NCI-H2029 treated with DMSO at 0.1 percent for 48 hours (cell line): ENCODE results near the gene SYPL1.

Experiments
- DNase-seq: peaks from one replicate; lab custom pipeline; 2025; lab: John Stamatoyannopoulos, UW

Gene SYPL1

DNA sequence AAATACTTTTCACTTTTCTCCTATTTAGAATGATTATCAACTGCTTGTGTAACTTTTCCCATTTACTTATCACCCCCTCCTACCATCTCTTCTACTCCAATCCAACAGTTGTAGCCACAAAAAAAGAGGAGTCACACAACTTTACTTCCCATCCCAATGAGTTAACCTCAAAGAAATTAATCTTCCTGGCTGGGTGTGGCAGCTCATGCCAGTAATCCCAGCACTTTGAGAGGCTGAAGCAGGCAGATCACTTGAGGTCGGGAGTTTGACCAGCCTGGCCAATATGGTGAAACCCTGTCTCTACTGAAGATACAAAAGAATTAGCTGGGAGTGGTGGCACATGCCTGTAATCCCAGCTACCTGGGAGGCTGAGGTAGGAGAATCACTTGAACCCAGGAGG is 19.9 kb downstream of the SYPL1 start:
- no peak for DNase-seq

GRCh38 chr7:106089647-106090046 is 22.5 kb downstream of the SYPL1 start:
- DNase-seq: no peak

- no peak for DNase-seq
These were observed 24.1 kb downstream of the SYPL1 start for GRCh38 chr7:106088014-106088413.

DNA sequence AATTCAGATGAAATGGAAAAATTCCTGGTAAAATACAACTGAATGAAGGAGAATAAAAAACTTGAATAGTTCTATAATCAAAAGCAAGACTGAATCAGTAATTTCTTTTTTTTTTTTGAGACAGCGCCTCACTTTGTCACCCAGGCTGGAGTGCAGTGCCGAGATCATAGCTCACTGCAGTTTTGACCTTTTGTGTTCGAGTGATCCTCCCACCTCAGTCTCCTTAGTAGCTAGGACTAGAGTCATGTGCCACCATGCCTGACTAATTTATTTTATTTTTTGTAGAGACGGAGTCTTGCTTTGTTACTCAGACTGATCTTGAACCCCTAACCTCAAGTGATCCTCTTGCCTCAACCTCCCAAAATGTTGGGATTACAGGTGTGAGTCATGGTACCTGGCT is 26.1 kb downstream of the SYPL1 start:
- DNase-seq: no peak

DNA sequence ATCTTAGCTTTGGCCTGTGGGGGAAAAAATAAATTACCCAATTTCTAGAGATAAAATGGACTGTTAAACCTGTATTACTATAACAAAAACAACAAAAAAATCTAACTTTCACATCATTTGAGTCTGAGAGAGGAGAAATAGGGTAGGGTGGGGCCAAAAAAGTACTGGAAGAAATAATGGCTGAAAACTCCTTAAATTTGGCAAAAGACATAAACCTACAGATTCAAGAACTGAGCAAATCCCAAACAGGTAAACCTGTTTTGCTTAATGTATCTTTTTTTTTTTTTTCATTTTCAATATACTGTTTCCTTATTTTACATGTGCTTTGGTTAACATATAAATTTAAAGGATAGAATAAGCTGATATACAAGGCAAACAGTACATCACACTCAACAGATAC is 27.1 kb downstream of the SYPL1 start:
- DNase-seq: no peak

DNA sequence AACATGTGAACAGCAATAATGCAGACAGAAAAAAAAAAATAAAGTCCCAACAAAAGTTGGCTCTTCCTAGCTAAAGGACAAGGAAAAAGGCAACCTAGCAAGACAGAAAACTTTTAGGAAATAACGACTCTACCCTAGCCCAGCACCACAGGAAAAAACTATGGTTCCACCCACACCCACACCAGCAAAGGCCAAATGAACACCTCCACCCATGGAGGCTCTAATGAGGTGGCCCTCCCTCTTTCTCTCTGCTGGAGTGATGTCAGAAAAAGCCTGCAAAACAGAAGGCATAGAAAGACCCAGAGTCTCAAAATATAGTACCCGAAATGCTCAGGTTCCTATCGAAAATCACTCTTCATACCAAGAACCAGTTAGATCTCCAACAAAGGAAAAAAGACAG is 28.4 kb downstream of the SYPL1 start:
- no peak for DNase-seq

GRCh38 chr7:106082087-106082854 is 29.8 kb downstream of the SYPL1 start:
- DNase-seq: no peak

GRCh38 chr7:106080300-106080987 is 31.7 kb downstream of the SYPL1 start:
- DNase-seq: no peak

GRCh38 chr7:106076537-106076936 is 35.6 kb downstream of the SYPL1 start:
- DNase-seq: no peak

GRCh38 chr7:106075937-106076336 is 36.2 kb downstream of the SYPL1 start:
- DNase-seq: no peak

DNA sequence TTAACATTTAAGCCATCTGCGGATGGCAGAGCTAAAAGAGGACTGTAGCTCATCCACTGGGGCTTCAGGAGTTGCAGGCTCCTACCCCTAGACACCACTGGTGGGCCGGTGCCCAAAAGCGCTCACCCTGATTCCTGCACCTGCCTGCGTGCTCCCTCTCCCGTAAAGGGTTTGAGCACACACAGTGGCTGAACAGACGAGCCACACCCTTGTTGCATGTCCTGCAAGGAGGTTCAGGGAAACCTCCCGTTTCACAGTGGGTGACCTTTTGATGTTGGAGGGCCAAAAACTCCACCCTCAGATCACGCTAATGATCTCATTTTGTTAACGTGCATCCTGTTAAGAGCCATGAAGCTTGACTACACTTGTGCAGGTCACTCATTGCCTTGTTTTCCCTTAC is 37.9 kb downstream of the SYPL1 start:
- DNase-seq: no peak

DNA sequence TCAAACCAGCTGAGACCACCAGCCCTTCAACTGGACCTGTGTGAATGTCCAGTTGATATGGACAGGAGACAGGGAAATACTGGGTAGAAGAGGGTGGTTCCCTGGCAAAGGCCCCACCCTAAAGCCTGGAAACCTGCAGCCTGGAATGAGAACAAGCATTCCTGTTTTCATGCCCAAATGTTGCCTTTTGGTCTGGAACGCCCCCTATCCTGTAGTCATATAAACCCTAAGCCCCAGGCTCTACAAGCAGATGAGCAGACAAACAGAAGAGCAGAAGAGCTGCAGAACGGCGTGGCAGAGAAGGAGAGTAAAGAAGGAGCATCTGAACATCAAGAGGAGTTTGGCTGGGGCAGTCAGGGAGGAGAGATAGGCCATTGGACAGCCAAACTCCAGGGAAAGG is 38.4 kb downstream of the SYPL1 start:
- DNase-seq: no peak

DNA sequence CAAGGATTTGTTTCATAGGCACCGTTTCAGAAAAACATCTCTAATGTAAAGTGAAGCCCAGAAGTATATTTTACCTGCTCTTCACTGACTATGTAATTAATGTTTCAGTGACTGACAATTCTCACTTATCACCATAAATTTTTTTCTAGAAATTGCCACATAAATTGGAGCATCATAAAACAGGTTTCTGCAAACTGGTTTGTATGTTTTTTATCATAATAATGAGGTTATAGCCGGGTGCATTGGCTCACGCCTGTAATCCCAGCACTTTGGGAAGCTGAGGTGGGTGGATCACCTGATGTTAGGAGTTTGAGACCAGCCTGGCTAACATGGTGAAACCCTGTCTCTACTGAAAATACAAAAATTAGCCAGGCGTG is 39.4 kb downstream of the SYPL1 start:
- no peak for DNase-seq

DNA sequence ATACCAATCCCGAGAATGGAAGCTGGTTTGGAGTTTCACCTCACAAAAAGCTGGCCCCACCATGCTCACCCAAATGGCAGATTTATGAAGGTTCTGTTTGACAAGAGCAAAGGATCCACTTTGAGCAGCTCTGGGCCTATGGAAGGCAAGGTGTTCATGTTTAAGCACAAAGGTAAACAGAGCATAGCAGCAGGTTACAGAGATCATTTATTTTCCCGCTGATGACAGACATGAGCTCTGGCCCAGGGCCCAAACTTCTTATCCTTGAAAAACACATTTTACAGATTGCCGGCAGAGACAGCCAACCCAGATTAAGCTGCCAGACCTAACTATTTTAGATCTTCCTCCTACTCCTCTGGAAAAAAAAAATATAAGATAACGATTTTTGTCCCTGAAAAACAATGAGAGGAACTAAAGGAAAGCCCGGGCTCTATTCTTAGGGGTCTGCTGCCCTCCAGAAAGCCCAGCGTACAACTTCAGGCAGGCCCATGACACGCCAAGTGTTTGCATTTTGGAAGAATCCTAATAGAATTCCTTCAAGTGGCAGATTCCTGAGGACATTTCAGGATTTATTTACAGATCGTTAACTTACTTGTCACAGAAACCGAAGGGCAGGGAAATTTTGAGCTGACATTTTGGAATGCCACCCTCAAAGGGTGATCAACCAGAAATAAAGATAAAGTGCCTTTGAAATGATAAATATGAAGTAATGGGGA is 40.0 kb downstream of the SYPL1 start:
- peak; percentile 89 for DNase-seq

GRCh38 chr7:106071356-106071998 is 40.6 kb downstream of the SYPL1 start:
- peak; percentile 68 for DNase-seq

DNA sequence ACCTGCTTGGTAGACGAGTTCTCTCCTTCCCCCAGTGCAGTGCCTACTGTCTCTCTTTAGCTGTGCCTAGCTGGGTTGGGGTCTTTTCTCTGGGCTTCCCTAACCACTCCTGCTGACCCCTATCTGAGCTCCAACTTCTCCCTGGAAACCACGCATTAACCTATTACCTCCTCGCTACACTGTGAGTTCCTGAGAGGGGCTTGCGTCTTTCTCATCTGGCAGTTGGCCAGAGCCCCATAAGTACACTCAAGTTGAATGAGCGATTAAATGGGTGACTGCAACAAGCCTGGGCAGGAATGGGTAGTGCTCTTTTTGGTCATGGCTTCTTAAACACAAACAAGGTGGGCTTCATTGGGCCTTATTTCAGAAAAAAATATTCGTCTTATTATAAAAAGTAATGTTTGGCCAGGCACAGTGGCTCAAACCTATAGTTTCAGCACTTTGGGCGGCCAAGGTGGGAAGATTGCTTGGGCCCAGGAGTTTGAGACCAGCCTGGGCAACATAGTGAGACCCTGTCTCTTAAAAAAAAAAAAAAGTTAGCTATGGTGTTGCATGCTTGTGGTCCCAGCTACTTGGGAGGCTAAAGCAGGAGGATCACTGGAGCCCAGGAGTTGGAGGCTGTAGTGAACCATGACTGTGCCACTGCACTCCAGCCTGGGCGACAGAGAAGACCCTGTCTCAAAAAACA is 41.4 kb downstream of the SYPL1 start:
- peak; percentile 41 for DNase-seq

DNA sequence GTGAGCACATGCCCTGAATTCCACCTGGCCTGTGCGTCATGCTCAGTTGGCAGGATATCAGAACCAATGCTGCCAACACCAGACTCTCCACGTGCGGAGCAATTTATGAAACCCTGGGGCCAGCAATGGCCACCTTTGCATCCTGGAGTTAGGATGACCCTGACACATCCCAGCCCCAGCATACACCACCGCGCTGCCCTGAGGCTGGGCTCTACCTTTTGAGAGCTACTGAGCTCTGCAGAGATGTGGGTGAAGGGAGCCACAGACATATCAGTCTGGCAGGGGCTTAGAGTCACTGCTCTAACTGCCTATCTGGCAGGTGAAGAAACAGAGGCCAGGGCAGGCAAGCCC is 41.9 kb downstream of the SYPL1 start:
- peak; percentile 26 for DNase-seq

DNA sequence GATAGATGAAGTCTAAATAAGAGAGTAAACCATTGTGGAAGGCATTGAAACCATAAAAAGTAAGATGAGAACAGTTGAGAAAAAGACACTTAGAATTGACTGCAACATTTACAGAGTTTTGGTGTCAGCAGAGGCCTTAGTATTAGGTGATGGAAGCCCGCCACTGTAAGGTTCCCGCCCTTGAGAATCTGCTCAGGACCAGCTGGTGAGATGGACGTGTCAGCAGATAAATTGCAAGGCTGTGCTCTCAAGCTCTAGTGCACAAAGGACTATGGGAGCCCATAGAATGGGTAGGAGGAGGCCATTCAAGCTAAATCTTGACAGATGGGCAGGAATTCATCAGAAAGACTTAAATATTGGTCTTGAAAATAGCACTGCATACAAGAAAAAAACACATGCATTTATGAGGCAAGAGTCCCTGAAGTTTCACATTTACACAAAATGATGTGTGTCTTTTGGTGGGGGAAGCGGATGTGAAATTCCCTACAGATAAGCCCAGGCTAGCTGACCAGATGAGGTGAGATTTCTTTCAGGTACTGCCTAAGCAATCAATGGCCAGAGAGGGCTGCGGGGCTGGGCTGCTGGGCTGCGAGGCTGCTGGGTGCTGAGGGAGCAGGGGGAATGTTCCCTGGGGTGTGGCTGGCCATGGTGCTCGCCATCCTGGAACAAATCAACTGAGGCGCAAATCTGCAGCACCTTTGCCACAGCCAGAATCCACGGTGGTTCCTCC is 42.5 kb downstream of the SYPL1 start:
- DNase-seq: no peak

- no peak for DNase-seq
These were observed 43.1 kb downstream of the SYPL1 start for GRCh38 chr7:106068986-106069385.

- DNase-seq: no peak
These were observed 43.6 kb downstream of the SYPL1 start for GRCh38 chr7:106068538-106068961.

DNA sequence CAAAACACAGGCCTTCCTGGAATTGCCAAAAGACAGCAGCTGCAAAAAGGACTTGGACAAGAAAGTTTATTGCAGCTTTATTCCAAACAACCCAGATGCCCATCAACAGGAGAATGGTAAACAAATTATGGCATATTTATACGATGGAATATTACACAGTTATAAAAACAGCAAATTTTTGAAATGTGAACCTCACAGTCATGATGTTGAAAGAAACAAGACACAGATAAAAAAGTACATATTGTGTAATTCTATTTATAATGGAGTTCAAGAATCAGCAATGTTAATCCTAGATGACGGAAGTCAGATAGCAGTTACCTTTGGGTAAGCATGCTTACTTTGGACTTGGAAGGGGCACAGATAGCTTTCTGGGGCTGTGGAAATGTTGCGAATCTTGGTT is 44.4 kb downstream of the SYPL1 start:
- no peak for DNase-seq
